GM18520 (cell line): ENCODE results near the gene THEMIS.
"Not testable (repeated sequence)": the region's sequence is repeated elsewhere in the genome, so short reads cannot be mapped to it uniquely, and the experiment has no call there.

ENCODE experiments used
- ATAC-seq: cut with Tn5 transposase; IDR thresholded peaks from one replicate; pipeline ENCODE4 v1.9.1; 2021; ENCODE audit not compliant: unreplicated experiment

Gene THEMIS

GRCh38 chr6:127738423-127738822 is 162.4 kb downstream of the THEMIS start:
- no peak for ATAC-seq

- ATAC-seq: no peak
These were observed 163.1 kb downstream of the THEMIS start for GRCh38 chr6:127737768-127738167.

- peak; percentile 81 for ATAC-seq
These were observed 163.8 kb downstream of the THEMIS start for GRCh38 chr6:127737009-127737486.

GRCh38 chr6:127732927-127733326 is 167.9 kb downstream of the THEMIS start:
- no peak for ATAC-seq

- no peak for ATAC-seq
These were observed 173.5 kb downstream of the THEMIS start for GRCh38 chr6:127727260-127727953.

GRCh38 chr6:127725821-127726220 is 175.0 kb downstream of the THEMIS start:
- no peak for ATAC-seq

- ATAC-seq: no peak
These were observed 182.2 kb downstream of the THEMIS start for GRCh38 chr6:127718694-127719093.

- ATAC-seq: no peak
These were observed 183.5 kb downstream of the THEMIS start for GRCh38 chr6:127717384-127717783.

- no peak for ATAC-seq
These were observed 184.4 kb downstream of the THEMIS start for GRCh38 chr6:127716465-127716864.

GRCh38 chr6:127710668-127711067 is 190.2 kb downstream of the THEMIS start:
- no peak for ATAC-seq

GRCh38 chr6:127706216-127706615 is 194.6 kb downstream of the THEMIS start:
- ATAC-seq: no peak

GRCh38 chr6:127695108-127695507 is 205.8 kb downstream of the THEMIS start:
- ATAC-seq: no peak

- ATAC-seq: no peak
These were observed 209.7 kb downstream of the THEMIS start for GRCh38 chr6:127691146-127691545.

GRCh38 chr6:127690588-127690987 is 210.3 kb downstream of the THEMIS start:
- no peak for ATAC-seq

- ATAC-seq: no peak
These were observed 210.8 kb downstream of the THEMIS start for GRCh38 chr6:127690092-127690491.

GRCh38 chr6:127687490-127687889 is 213.4 kb downstream of the THEMIS start:
- ATAC-seq: not testable (repeated sequence)

GRCh38 chr6:127686084-127686483 is 214.8 kb downstream of the THEMIS start:
- ATAC-seq: no peak

- no peak for ATAC-seq
These were observed 216.4 kb downstream of the THEMIS start for GRCh38 chr6:127684501-127684900.
